ENCODE data around the gene C16orf92.

C16orf92 gene

GRCh38 chr16:29989111-29989858 is 33.7 kb upstream of the C16orf92 start:
- DNase-seq (ENCODE audit: low spot score), result no peak

GRCh38 chr16:29990034-29990433 is 33.0 kb upstream of the C16orf92 start:
- no peak for DNase-seq (ENCODE audit: low spot score)

- no peak for DNase-seq (ENCODE audit: low spot score)
These were observed 32.0 kb upstream of the C16orf92 start for GRCh38 chr16:29990883-29991570.

GRCh38 chr16:29991571-29991904 is 31.5 kb upstream of the C16orf92 start:
- DNase-seq (ENCODE audit: low spot score), result no peak

DNA sequence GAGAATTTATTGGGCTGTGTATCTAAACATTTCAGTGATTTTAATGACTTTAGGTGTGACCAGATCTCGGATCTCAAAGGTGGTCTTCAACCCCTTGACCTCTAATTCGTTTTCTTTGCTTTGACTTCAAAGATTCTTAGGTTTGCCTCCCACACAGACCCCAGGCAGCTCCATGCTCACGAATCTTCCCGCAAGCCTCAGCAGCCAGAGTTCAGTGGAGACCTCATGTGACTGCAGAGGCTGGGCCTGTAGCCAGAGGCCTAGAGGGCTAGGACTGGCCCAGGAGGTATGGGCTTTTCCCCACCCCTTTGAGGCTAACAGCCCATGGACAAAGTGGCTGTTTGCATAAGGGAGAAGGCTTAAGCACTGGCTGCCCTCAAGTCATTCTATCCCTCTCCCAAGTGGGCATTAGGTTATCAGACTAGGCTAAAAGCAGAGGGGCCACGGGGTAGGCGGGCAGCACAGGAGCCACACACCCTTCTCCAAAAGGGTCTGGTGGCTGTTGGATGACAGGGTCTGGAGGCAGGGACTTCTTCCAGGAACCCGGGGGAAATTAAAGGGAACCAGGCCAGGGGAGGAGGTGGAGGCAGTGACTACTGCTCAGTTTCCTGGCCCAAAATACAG is 30.5 kb upstream of the C16orf92 start:
- DNase-seq (ENCODE audit: low spot score), result no peak

DNA sequence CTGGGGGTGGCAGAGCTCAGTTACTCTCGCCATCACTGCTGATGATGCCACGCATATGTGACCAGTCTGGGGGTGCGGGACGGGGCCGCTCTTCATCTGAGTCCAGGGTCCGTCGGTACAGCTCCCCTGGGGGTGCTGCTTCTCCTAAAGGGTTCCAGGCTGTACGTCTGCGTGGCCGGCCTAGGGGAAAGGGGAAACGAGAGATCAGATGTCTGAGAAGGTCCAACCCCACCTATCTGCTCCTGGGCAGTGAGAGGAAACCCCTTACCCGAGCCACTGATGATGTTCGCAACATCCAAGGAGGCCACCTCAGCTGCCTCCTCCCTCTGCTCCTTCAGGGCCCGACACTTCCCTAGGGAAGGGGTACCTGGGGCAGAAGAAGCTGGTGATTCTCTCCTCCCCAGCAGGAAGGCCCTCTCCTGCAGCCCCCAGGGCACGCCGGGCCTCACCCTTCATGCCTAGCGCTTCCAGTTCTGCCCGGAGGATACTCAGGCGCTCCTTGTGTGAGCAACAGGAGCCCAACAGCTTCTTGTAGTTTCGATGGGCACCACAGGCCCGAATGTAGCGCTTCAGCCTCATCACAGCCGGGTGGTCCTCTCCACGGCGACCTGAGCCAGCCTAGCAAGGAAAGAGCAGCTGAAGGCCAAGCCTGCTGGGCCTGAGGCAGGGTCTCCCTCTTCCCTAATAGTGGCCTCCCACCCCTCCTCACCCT is 29.7 kb upstream of the C16orf92 start:
- DNase-seq (ENCODE audit: low spot score), result peak; percentile 46

DNA sequence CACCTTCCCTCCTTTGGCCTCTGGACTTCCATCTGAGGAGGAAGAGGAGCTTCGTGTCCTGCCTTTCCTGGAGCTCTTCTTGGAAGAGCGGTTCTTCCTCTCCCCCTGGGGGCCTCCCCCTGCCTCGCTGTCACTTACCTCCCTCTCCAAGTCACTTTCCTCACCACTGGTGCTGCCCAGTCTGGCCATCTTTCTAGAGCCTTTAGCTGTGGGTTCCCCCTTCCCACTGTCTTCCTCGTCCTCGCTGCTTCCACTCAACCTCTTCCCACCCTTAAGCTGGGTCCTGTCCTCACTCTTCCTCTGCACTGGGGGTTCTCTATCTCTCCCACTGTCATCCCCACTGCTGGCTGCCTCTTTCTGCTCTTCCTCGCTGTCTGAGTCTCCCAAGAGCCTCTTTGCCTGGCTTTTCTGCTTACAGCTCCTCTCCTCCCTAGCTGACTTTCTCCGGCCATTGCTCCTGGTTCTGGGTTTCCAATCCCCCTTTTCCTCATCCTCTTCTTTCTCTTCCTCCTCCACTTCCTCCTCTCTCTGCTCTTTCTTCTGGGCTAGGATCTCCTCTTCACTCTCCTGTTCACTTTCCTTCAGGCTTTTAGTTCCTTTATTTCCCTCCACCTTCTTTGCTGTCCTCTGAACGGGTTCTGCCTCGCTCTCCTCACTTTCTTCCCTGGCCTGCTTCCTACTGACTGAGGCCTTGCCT is 28.9 kb upstream of the C16orf92 start:
- DNase-seq (ENCODE audit: low spot score), result no peak

GRCh38 chr16:29994600-29995323 is 28.2 kb upstream of the C16orf92 start:
- DNase-seq (ENCODE audit: low spot score), result peak; percentile 60

- DNase-seq (ENCODE audit: low spot score), result peak; percentile 93
These were observed 27.6 kb upstream of the C16orf92 start, which contains the start of gene HIRIP3 for GRCh38 chr16:29995324-29995910. Gene HIRIP3, minus strand, starts transcription at chr16:29995617. Its CDS starts 12 bp downstream, at chr16:29995605.

DNA sequence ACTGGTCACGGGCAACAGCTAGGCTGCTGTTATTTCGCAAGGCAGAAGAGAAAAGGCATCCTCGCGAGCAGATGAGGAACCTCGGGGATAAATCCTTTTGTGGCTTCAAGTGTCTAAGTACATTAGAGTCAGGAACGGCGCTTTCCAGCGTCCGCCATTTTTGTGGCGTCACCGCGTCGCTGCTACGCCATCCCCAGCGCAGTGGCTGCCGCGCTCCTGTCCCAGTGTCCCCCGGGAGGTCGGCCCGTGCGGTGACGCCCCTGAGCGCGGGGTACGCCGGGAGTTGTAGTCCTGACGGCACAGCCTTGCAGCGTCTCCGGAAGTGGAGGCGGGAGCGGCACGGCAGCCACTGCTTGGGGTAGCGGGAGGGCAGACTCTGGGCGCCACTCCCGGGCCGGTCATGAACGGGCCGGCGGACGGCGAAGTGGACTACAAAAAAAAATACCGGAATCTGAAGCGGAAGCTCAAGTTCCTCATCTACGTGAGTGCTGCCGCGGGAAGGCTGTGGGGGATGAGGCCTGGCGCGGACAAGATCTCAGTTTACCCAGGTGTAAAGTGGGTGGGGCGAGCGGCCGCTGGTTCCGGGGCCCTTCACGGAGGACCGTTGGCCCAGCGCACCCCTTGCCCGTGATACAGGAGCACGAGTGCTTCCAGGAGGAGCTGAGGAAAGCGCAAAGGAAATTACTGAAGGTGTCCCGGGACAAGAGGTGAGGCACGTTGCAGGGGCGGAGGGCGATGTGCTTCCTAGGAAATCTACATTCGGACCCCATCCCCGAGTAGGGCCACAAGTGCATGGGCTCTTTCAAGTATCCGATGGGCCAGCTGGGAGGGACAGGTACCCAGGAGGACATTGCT is 26.9 kb upstream of the C16orf92 start, which contains the start of gene INO80E:
TSS of gene INO80E (plus strand) at position 331 of the 855 bp plus-strand sequence. CDS start at position 401, 70 bp downstream.
- DNase-seq (ENCODE audit: low spot score), result peak; percentile 99

DNA sequence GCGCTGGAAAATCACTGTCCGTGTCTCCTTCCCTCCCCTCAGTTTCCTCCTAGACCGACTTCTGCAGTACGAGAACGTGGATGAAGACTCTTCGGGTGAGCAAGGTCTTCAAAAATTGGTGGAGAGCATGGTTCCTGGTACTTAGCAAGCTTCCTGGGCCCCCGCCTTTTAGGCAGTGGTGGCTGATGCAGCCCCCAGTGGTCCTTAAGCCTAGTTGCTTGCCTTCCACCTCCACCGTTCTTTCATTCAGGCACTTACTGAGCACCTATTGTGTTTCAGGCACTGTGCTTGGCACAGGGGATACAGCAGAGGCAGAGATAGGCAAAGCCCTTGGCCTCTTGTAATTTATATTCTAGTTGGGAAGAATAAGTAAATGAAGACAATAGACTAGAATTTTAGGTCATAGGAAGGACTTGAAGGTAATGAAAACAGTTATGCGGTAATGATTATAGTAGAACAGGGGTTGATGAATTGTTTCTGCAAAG is 26.2 kb upstream of the C16orf92 start:
- no peak for DNase-seq (ENCODE audit: low spot score)

DNA sequence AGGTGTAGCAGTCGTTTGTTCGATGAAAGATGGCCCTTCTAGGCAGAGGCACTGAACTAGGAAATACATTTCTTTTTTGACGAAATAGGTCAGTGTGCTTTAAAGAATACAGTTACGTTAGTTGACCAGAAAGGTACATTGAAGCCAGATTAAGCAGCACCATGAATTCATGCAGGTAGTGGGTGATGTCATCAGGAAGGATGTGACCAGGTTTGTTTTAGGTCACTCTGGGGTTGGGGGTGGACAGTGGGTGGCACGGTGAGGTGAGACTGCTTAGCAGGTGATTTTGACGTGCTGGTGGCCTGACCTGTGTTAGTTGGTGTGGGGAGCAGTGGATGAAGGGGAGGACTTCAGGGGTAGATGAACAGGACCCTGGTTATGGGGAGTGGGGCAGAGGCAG is 23.4 kb upstream of the C16orf92 start:
- no peak for DNase-seq (ENCODE audit: low spot score)

- DNase-seq (ENCODE audit: low spot score), result peak; percentile 60
These were observed 22.0 kb upstream of the C16orf92 start for GRCh38 chr16:30000735-30001631.

DNA sequence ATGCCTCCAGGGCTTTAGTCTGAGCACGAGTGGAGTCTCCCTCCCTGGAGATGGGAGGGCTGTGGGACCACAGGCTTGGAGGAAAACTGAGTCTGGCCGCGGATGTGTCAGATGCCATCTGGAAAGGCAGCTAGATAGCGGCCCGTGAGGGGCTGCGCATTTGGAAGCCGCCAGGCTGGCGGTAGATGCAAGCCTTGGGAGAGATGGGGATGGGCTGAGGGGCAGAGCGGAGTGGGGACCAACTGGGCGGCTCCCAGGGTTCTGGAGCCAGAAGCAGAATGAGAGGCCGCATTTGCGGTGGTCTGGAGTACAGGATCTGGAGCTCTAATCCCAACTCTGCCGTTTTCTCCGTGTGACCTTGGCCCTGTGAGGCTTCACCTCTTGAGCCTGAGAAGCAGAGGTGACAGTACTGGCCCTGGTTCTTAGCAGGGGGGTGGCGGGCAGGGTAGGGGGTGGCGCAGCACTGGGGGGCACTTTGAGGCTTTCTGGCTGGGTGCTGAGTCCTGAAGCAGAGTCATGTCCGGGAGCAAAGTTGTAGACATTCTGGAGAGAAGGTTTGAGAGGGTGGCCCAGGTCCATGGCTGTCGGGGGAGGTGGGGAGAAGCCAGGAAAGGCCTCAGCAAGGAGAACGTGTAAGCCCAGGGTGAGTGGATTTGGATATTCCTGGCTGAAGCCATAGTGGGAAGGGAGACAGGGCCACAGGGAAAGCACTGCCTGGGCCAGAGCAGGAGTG is 20.2 kb upstream of the C16orf92 start:
- no peak for DNase-seq (ENCODE audit: low spot score)

DNA sequence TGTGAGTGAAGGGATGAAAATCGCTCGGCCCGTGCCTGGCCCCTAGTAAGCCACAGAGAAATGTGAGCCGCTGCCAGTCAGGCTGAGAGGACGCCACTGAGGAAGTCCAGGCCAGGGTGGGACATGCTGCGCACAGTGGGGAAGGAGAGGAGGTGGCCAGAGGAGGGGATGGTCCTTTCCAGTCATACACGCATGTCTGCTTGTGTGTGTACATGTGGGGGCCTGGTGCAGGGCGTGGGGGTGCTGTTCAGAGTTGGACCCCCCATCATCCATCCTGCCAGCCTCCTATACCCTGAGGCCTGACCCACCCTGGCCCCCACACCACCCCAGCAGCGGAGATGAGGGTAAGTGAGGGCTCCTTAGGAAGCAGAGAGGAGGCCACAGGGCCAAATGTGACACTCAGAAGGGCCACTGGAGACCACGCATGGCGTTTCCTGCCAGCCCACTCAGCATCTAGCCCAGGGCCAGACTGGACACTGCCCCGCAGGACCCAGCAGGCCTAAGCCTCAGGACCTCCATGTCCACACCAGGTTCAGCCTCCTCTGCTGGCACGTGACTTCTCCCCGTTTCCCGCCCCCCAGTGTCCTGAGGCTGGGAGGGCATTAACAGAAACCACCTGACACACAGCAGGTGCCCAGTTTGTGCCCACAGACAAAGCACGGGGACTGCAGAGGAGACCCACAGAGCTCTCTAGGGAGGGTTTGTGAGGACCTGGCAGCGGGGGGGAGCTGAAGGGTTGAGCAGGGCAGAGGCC is 19.2 kb upstream of the C16orf92 start:
- DNase-seq (ENCODE audit: low spot score), result no peak

- no peak for DNase-seq (ENCODE audit: low spot score)
These were observed 18.6 kb upstream of the C16orf92 start for GRCh38 chr16:30004424-30004776.

GRCh38 chr16:30004811-30005242 is 18.2 kb upstream of the C16orf92 start:
- no peak for DNase-seq (ENCODE audit: low spot score)

Measured in left forelimb (tissue), 1 donor.